MM.1S (cell line): ENCODE measurements around the gene CPLX1.

Source experiments
- EZH2 ChIP-seq: fragments of 300-600 bp; sonication (generic); optimal IDR thresholded peaks from 2 replicates; pipeline ENCODE3; 2017; ENCODE audit warnings: low read depth, mild to moderate bottlenecking, antibody characterized with exemption, low read length, mixed read lengths
- EZH2phosphoT487 ChIP-seq: fragments of 300-600 bp; sonication (generic); IDR thresholded peaks from 2 replicates; pipeline ENCODE4 v1.6.1; 2018; ENCODE audit warnings: antibody characterized with exemption, low read length
- TF ChIP-seq, protein P1 (sequence below): fragments of 300-600 bp; sonication (generic); IDR thresholded peaks from 2 replicates; pipeline ENCODE4 v1.5.1; 2016; ENCODE audit warnings: antibody characterized with exemption, low read length, mixed read lengths

- TF ChIP-seq, protein P1, sequence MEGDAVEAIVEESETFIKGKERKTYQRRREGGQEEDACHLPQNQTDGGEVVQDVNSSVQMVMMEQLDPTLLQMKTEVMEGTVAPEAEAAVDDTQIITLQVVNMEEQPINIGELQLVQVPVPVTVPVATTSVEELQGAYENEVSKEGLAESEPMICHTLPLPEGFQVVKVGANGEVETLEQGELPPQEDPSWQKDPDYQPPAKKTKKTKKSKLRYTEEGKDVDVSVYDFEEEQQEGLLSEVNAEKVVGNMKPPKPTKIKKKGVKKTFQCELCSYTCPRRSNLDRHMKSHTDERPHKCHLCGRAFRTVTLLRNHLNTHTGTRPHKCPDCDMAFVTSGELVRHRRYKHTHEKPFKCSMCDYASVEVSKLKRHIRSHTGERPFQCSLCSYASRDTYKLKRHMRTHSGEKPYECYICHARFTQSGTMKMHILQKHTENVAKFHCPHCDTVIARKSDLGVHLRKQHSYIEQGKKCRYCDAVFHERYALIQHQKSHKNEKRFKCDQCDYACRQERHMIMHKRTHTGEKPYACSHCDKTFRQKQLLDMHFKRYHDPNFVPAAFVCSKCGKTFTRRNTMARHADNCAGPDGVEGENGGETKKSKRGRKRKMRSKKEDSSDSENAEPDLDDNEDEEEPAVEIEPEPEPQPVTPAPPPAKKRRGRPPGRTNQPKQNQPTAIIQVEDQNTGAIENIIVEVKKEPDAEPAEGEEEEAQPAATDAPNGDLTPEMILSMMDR: no peak
- TF ChIP-seq EZH2 (no peak), EZH2phosphoT487 (no peak)
Observed at GRCh38 chr4:865121-865465, 39.2 kb upstream of the CPLX1 start.
